Measurements from ENCODE around the gene CCSER2. TPM values are rescaled to one million over a fixed set of nuclear protein-coding genes. Genes with fewer than 3 reads are reported as not detected.
"Not testable (repeated sequence)": the region's sequence is repeated elsewhere in the genome, so short reads cannot be mapped to it uniquely, and the experiment has no call there.

The CCSER2 gene
- total RNA-seq, 1 donor from 2014 or later, result 16.4 TPM

GRCh38 chr10:84312816-84313215, 15.6 kb upstream of the CCSER2 start:
- DNase-seq (ENCODE audit: low read depth, low spot score), result no peak

GRCh38 chr10:84314275-84314674, 14.1 kb upstream of the CCSER2 start:
- DNase-seq (ENCODE audit: low read depth, low spot score), result no peak

GRCh38 chr10:84317174-84317573, 11.2 kb upstream of the CCSER2 start:
- no peak for DNase-seq (ENCODE audit: low read depth, low spot score)

- DNase-seq (ENCODE audit: low read depth, low spot score), result no peak
Measured at GRCh38 chr10:84321902-84322301, 6.5 kb upstream of the CCSER2 start.

DNA sequence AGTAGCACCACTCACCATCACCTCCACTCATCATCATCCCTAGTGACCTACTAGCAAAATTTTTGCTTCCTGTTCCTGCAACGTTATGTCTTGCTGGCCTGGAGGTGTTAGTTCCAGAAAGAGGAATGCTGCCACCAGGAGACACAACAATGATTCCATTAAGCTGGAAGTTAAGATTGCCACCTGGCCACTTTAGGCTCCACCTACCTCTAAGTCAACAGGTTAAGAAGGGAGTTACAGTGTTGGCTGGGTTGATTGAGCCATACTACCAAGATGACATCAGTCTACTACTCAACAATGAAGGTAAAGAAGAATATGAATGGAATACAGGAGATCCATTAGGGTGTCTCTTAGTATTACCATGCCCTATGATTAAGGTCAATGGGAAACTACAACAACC, 4.8 kb upstream of the CCSER2 start:
- not testable (repeated sequence) for DNase-seq (ENCODE audit: low read depth, low spot score)

GRCh38 chr10:84326995-84327394, 1.4 kb upstream of the CCSER2 start:
- DNase-seq (ENCODE audit: low read depth, low spot score), result not testable (repeated sequence)

DNA sequence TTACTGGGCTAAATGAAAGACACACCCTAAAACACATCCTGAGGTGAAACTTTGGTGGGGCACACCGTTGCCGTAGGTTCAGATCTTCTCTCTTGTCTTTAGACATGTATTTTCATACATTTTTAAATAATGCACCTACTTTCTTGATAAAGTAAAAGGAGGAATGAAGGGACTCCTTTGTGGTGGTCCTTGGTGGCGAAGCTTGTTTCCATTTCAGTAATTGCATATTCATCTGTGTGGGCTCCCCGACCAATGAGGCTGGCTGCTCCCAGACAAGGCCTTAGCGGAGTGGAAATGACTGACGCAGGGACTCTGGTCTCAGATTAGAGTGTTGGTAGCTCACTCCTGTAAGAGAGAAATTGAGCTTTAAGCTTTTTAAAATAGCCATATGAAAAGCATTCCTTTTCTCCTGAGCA, 815 bp downstream of the CCSER2 start:
- no peak for DNase-seq (ENCODE audit: low read depth, low spot score)

GRCh38 chr10:84329986-84330651, 1.7 kb downstream of the CCSER2 start:
- DNase-seq (ENCODE audit: low read depth, low spot score), result no peak

DNA sequence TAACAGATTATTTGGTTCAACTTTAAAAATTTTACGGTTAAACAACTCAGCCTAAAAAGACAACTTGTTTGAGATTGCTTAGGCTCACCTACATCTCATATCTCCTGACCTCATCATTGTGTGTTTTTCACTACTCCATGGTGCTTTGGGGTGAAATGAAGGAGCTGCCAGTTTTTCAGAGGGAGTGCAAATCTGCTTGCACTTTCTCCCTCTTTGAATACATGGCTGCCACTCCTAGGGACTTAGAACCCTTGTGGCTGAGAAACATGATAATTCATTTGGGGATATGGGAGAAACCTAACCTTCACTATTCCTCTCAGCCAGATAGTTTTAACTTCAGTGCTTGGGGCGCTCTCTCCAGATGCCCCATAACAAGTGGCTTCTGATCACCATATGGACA, 2.7 kb downstream of the CCSER2 start:
- no peak for DNase-seq (ENCODE audit: low read depth, low spot score)

GRCh38 chr10:84333864-84334451, 5.6 kb downstream of the CCSER2 start:
- no peak for DNase-seq (ENCODE audit: low read depth, low spot score)

DNA sequence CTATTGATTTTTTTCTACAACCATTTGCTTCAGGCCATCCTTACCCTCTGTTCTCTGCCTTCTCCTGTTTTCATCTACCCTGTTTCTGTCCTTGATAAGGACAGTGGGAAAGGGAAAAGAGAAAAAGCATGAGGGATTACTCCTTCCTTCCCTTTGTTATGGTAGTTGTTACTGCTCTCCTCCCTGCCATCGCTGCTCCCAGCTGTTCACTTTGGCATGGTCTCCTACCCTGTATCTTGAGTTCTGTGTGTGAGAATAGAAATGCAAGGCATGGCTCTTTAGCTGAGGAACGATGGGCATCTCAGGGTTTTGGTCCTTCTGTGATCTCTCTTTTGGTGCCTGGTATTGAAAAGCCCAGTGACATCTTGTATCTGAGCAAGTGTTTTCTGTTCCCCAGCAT, 6.4 kb downstream of the CCSER2 start:
- DNase-seq (ENCODE audit: low read depth, low spot score), result no peak

DNA sequence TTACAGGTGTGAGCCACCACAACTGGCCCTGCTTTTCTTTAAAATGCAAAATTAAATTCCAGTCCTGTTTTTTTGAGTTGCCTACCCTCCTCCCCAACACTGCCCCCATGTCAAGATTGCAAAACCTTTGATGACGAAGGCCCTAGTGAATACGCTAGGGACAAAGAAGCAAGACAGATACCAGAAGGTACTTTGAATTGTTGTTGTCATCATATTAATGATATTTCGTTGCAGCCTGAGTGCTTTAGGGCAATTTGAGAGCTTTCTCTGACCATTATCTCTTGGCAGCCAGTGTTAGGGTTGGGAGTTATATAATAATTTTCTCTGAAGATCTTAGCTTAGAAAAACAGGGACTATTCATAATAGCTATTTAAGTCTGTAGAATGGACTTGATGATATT, 7.1 kb downstream of the CCSER2 start:
- DNase-seq (ENCODE audit: low read depth, low spot score), result no peak

- DNase-seq (ENCODE audit: low read depth, low spot score), result no peak
Measured at GRCh38 chr10:84336406-84337090, 8.2 kb downstream of the CCSER2 start.

GRCh38 chr10:84337199-84337598, 8.8 kb downstream of the CCSER2 start:
- DNase-seq (ENCODE audit: low read depth, low spot score), result no peak

- DNase-seq (ENCODE audit: low read depth, low spot score), result no peak
Measured at GRCh38 chr10:84339025-84339424, 10.6 kb downstream of the CCSER2 start.

DNA sequence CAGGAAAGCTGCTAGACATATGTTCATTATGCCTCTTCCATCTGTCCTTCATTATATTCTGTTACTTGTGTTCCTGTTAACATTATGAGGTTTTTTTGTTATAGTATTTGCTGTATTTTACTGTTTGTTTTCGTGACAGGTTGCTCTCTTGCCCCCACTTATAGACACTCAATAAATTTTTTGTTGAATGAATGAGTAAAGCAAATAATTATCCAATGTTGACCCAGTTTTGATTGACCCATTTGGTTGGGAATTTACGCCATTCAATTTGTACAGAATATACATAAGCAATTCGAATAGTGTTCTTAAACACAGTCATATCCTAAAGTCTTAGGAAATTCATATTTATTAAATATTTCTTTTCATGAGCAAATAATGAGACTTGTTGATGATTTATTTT, 11.8 kb downstream of the CCSER2 start:
- DNase-seq (ENCODE audit: low read depth, low spot score), result no peak

GRCh38 chr10:84340632-84341537, 12.5 kb downstream of the CCSER2 start:
- DNase-seq (ENCODE audit: low read depth, low spot score), result no peak

DNA sequence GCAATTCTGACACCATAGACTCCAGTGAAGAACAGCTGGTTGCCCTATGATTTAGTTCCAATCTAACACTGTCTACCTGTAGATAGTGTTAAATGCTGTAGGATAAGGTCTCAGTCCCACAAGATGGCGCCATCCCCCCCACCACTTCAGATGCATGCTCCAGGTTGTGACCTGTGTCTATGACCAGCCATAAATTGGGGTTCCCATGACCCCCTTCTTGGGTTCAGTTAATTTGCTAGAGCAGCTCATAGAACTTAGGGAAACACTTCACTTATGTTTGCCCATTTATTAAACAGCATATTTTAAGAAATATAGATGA, 13.1 kb downstream of the CCSER2 start:
- no peak for DNase-seq (ENCODE audit: low read depth, low spot score)

DNA sequence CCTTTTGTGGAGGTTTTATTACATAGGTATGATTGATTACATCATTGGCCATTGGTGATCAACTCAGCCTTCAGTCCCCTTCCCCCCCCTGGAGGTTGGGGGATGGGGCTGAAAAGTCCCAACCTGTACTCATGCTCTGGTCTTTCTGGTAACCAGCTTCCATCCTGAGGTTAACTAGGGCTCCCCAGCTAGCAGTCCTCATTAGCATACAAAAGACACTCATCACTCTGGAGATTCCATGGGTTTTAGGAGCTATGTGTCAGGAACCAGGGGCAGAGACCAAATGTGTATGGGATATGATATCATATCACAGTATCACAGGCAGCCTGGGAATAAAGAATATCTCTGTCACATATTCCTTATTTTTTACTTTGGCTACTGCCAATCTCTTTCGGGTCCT, 13.6 kb downstream of the CCSER2 start:
- no peak for DNase-seq (ENCODE audit: low read depth, low spot score)

- no peak for DNase-seq (ENCODE audit: low read depth, low spot score)
Measured at GRCh38 chr10:84342584-84342983, 14.2 kb downstream of the CCSER2 start.

- no peak for DNase-seq (ENCODE audit: low read depth, low spot score)
Measured at GRCh38 chr10:84343831-84344230, 15.4 kb downstream of the CCSER2 start.

DNA sequence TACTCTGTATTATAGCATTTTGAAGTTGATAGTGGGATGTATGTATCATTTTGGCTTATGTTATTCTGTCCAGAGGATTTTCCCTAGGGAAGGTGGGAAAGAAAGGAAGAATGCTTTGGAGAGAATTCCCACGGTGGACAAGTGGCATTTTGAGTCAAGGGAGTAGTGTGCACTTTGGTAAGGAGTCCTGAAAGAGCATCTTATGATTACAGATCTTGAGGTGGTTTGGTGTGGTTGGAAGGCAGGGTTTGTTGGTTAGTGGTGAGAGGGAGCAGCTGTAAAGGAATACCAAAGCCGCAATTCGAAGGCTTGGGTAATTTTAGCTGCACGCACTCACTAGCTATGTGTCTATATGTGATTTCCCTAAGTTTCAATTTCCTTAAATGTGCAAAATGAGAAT, 16.1 kb downstream of the CCSER2 start:
- no peak for DNase-seq (ENCODE audit: low read depth, low spot score)

All from pulmonary artery endothelial cell (primary cell).